Stomach (tissue), 9 donors: ENCODE data around the gene DMKN. TPM values are rescaled to one million over a fixed set of nuclear protein-coding genes. Genes with fewer than 3 reads are reported as not detected.
A peak's percentile ranks its signal among the peaks of the same experiment; 100 is the strongest.

Source experiments
- DNase-seq, 2 donors: peaks; one replicate each; pipeline versions ENCODE4 v3.0.0 to v3.0.0-alpha.2; 2013 to 2019
- H3K27ac ChIP-seq, 5 donors: fragments of 200-600 bp in 4 of 5; sonication (generic) in 4 of 5; one replicate each; pipeline ENCODE4 v1.5.1; 2013 to 2019; ENCODE audit warnings: mild to moderate bottlenecking in 1 of 5, moderate library complexity in 1 of 5
- H3K27me3 ChIP-seq, 3 donors: fragments of 200-600 bp; sonication (generic); one replicate each; pipeline ENCODE4 v1.5.1; 2017 to 2019; ENCODE audit warnings: mixed run types in 1 of 3
- H3K36me3 ChIP-seq, 4 donors: fragments of 200-600 bp; sonication (generic); 1 replicate in 3 of 4; 2 replicates in 1 of 4; pipeline ENCODE4 v1.5.1; 2016 to 2019
- H3K4me1 ChIP-seq, 4 donors: fragments of 200-600 bp; sonication (generic); one replicate each; pipeline ENCODE4 v1.5.1; 2016 to 2019
- H3K4me3 ChIP-seq, 4 donors: fragments of 200-600 bp; sonication (generic) in 3 of 4; one replicate each; pipeline ENCODE4 v1.5.1; 2016 to 2019; ENCODE audit warnings: mild to moderate bottlenecking in 1 of 4
- H3K9me3 ChIP-seq, 4 donors: fragments of 200-600 bp; sonication (generic); one replicate each; pipeline ENCODE4 v1.5.1; 2016 to 2019
- CTCF ChIP-seq, 7 experiments: fragments of 450-650 bp in 4 of 7; fragments of 200-600 bp in 3 of 7; sonication (generic) in 3 of 7; IDR thresholded peaks; one replicate each; pipeline ENCODE4 v1.5.1; 2016 to 2019; ENCODE audit warnings: antibody characterized with exemption in 7 of 7, control low read depth in 2 of 7, mild to moderate bottlenecking in 1 of 7
- EP300 ChIP-seq: sonication (generic); formaldehyde crosslinking; IDR thresholded peaks from one replicate; pipeline ENCODE4 v1.6.1; 2017; ENCODE audit warnings: antibody characterized with exemption
- POLR2A ChIP-seq, 4 donors: fragments of 450-650 bp; IDR thresholded peaks; one replicate each; pipeline ENCODE4 v1.6.1; 2016; ENCODE audit warnings: antibody characterized with exemption in 4 of 4, control low read depth in 2 of 4, mild to moderate bottlenecking in 1 of 4, moderate library complexity in 1 of 4
- POLR2AphosphoS5 ChIP-seq, 3 donors: sonication (generic); formaldehyde crosslinking; IDR thresholded peaks; one replicate each; pipeline ENCODE4 v1.6.1; 2016; ENCODE audit warnings: antibody characterized with exemption in 3 of 3
- WGBS, 5 donors: extraction: QIAGEN DNeasy Blood & Tissue Kit in 3 of 5; methylation state at CpG; one replicate each; pipeline versions ENCODE4 v1.1.5 to v1.1.7; 2013 to 2018; 5-methylcytosine and 5-hydroxymethylcytosine counted together
- intact Hi-C: fragments of 100-400 bp; cut with DNase I; formaldehyde crosslinking; loops from one replicate; pipeline ENCODE4 v1.15.1; 2023; ENCODE audit warnings: low total_unique reads
- polyA plus RNA-seq, 3 donors: library from polyadenylated mRNA; stranded (reverse); fragments of 200-250 nt; gene quantifications; one replicate each; pipeline ENCODE4 v1.2.3, GENCODE V29; 2013
- total RNA-seq, 5 donors: library from RNA; depleted of rRNA; stranded (reverse); fragments of >200 nt; gene quantifications; one replicate each; pipeline versions ENCODE4 v1.1.0 to v1.2.3, GENCODE V29; 2014 to 2016
- donor health status: healthy with polysubstance abuse.
- donor health status: Bipolar disorder and iron deficiency.
- donor health status: healthy.

DMKN gene
- total and polyA plus RNA-seq, 8 donors, result 4.9 to 139 (median 36.9) TPM; not detected in 1

- TF ChIP-seq POLR2A (IDR thresholded peaks at IDR 0.05), result no peak
- no peak for TF ChIP-seq POLR2AphosphoS5 (IDR thresholded peaks at IDR 0.05)
- no peak for TF ChIP-seq EP300
- TF ChIP-seq CTCF (IDR thresholded peaks at IDR 0.05), result no peak
- H3K27ac ChIP-seq, result peak overlapping the region in 1 of 5 donors; percentile 76
- intact Hi-C loops, result no loop called here
These were observed 52.8 kb downstream of the DMKN start for GRCh38 chr19:35460608-35461007.

GRCh38 chr19:35459414-35460082, 53.9 kb downstream of the DMKN start:
- H3K27me3 ChIP-seq, result no peaks in the 10 kb centered on the region
- TF ChIP-seq CTCF (IDR thresholded peaks at IDR 0.05), result no peak
- no peak for TF ChIP-seq POLR2A (IDR thresholded peaks at IDR 0.05)
- peak in 1 of 3 donors; percentile 30 for TF ChIP-seq POLR2AphosphoS5 (IDR thresholded peaks at IDR 0.05)
- TF ChIP-seq EP300, result no peak
- no peak overlapping the region for H3K4me3 ChIP-seq
- intact Hi-C loops, result no loop called here
- H3K4me1 ChIP-seq, result peaks cover 21 to 62% (median 30%) of the 10 kb centered on the region in 4 donors
- no peaks in the 10 kb centered on the region for H3K9me3 ChIP-seq
- peak; percentile 70 to 80 for DNase-seq
- H3K36me3 ChIP-seq, result no peaks in the 10 kb centered on the region
- H3K27ac ChIP-seq, result peak overlapping the region; percentile 37 to 76 (median 69)
- WGBS, 5 donors, result 21 to 33% (median 27%) methylated on average over 14 of the region's 14 CpGs

More at GRCh38 chr19:35460608-35461007, 52.8 kb downstream of the DMKN start:
- Histone ChIP-seq H3K4me3 (no peak overlapping the region), H3K4me1 (peaks cover 21 to 59% (median 30%) of the 10 kb centered on the region in 4 donors), H3K36me3 (no peaks in the 10 kb centered on the region), H3K27me3 (no peaks in the 10 kb centered on the region), H3K9me3 (no peaks in the 10 kb centered on the region)
- no peak for DNase-seq
- WGBS, 5 donors, result 77 to 84% (median 82%) methylated on average over 10 of the region's 10 CpGs

GRCh38 chr19:35458731-35459391, 54.6 kb downstream of the DMKN start:
- H3K36me3 ChIP-seq, result no peaks in the 10 kb centered on the region
- H3K4me1 ChIP-seq, result peaks cover 21 to 62% (median 30%) of the 10 kb centered on the region in 4 donors
- DNase-seq, result peak; percentile 72 to 85
- no peaks in the 10 kb centered on the region for H3K9me3 ChIP-seq
- H3K27me3 ChIP-seq, result no peaks in the 10 kb centered on the region
- H3K27ac ChIP-seq, result peak overlapping the region; percentile 30 to 76 (median 69)
- intact Hi-C loops, result no loop called here
- H3K4me3 ChIP-seq, result no peak overlapping the region
- peak in 1 of 3 donors; percentile 32 for TF ChIP-seq POLR2AphosphoS5 (IDR thresholded peaks at IDR 0.05)
- no peak for TF ChIP-seq POLR2A (IDR thresholded peaks at IDR 0.05)
- TF ChIP-seq EP300, result no peak
- 10 to 19% (median 16%) methylated on average over 10 of the region's 10 CpGs for WGBS, 5 donors

- no peak for DNase-seq
- TF ChIP-seq POLR2A (IDR thresholded peaks at IDR 0.05) (no peak), POLR2AphosphoS5 (IDR thresholded peaks at IDR 0.05) (no peak), EP300 (no peak), CTCF (IDR thresholded peaks at IDR 0.05) (no peak)
- no peaks in the 10 kb centered on the region for H3K27me3 ChIP-seq
- no peaks in the 10 kb centered on the region for H3K9me3 ChIP-seq
- WGBS, 5 donors, result 34 to 63% (median 52%) methylated on average over 1 of the region's 1 CpG
- H3K27ac ChIP-seq, result peak overlapping the region in 1 of 5 donors; percentile 76
- intact Hi-C loops, result no loop called here
- H3K4me1 ChIP-seq, result peaks cover 17 to 59% (median 30%) of the 10 kb centered on the region in 4 donors
- H3K4me3 ChIP-seq, result no peak overlapping the region
- H3K36me3 ChIP-seq, result no peaks in the 10 kb centered on the region
These were observed 55.3 kb downstream of the DMKN start for GRCh38 chr19:35458192-35458591.
